ENCODE data around the gene NBDY.

The NBDY gene

DNA sequence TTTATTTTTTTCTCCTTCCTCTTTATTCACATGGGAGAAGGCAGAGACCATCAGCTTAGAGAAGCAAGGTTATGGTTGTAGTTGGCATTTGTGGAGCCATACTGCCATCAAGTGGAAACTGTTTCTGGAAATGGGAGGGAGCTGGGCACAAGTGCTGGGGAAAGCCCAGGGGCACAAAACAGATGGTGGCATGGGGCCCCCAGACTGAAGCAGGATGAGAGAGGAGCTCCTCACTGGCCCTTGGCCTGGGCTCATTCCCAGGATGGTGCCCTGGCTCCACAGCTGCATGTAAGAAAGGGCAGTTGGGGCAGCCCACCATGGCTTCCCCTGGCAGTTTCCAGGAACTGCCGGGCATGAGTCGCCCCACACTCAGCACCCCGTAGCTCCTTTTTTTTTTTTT lies 59.2 kb downstream of the NBDY start:
- Mint-ChIP-seq H3K27me3 (no peaks in the 10 kb centered on the region), H3K4me1 (ENCODE audit: low read depth) (peaks cover 21% of the 10 kb centered on the region), H3K9me3 (ENCODE audit: low read depth) (no peaks in the 10 kb centered on the region), H3K27ac (no peak overlapping the region), H3K36me3 (peaks cover 3% of the 10 kb centered on the region), H3K4me3 (no peak overlapping the region)

GRCh38 chrX:56788717-56789122 lies 59.7 kb downstream of the NBDY start:
- H3K27ac Mint-ChIP-seq: no peak overlapping the region
- H3K4me1 Mint-ChIP-seq (ENCODE audit: low read depth): peaks cover 21% of the 10 kb centered on the region
- H3K4me3 Mint-ChIP-seq: no peak overlapping the region
- H3K27me3 Mint-ChIP-seq: no peaks in the 10 kb centered on the region
- H3K9me3 Mint-ChIP-seq (ENCODE audit: low read depth): no peaks in the 10 kb centered on the region
- H3K36me3 Mint-ChIP-seq: peaks cover 3% of the 10 kb centered on the region

DNA sequence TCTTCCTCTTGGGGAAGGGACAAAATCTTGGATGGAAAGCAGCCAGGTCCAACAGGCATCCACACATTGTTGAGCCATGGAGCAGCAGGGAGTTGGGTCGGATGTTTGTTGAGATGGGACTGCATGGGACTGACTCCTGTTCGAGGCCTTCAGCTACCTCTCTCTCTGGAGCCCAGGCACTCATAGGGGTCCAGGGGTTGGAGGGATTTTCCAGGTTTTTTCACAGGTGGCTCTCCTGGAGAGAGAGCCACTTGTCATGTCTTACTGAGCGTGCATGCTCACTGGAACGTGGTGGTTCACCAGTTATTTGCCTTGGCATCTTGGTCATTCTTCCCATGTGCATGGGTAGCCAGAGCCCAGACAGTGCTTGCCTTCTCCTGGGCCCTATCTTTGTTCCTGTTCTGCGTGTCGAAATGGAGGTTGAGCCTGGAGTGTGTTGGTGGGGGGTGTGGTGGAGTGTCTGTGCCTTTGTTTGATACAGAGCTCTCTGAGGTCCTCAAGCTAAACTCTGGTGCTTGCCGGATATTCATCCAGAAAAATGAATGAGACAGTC lies 60.6 kb downstream of the NBDY start:
- Mint-ChIP-seq H3K27ac (no peak overlapping the region), H3K27me3 (no peaks in the 10 kb centered on the region), H3K4me3 (no peak overlapping the region), H3K36me3 (peaks cover 3% of the 10 kb centered on the region), H3K4me1 (ENCODE audit: low read depth) (peaks cover 23% of the 10 kb centered on the region), H3K9me3 (ENCODE audit: low read depth) (no peaks in the 10 kb centered on the region)

DNA sequence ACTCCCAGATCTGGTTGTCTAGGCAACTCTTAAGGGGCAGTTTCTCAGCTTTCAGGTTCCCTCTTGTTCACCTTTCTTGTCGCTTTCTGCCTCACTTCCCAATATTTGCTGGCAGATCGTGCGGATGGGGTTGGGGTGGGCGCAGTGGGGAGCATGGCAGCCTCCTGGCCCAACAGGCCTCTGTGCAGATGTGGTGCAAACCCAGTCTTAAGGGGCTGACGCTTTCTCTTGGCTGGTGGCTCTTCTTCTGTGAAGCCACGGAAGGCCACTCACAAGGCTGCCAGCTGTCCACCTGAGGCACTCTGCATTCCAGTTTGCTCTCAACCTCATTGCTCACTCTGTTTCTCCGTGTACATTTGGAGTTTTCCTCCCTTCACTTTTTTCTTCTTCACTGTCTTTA lies 61.7 kb downstream of the NBDY start:
- Mint-ChIP-seq H3K27ac (no peak overlapping the region), H3K9me3 (ENCODE audit: low read depth) (no peaks in the 10 kb centered on the region), H3K27me3 (no peaks in the 10 kb centered on the region), H3K4me3 (no peak overlapping the region), H3K36me3 (peaks cover 3% of the 10 kb centered on the region), H3K4me1 (ENCODE audit: low read depth) (peaks cover 22% of the 10 kb centered on the region)

- no peaks in the 10 kb centered on the region for H3K27me3 Mint-ChIP-seq
- H3K9me3 Mint-ChIP-seq (ENCODE audit: low read depth): no peaks in the 10 kb centered on the region
- peak overlapping the region; percentile 22 for H3K27ac Mint-ChIP-seq
- peaks cover 28% of the 10 kb centered on the region for H3K4me1 Mint-ChIP-seq (ENCODE audit: low read depth)
- no peak overlapping the region for H3K4me3 Mint-ChIP-seq
- H3K36me3 Mint-ChIP-seq: peaks cover 3% of the 10 kb centered on the region
Observed at GRCh38 chrX:56791456-56791855, 62.4 kb downstream of the NBDY start.

DNA sequence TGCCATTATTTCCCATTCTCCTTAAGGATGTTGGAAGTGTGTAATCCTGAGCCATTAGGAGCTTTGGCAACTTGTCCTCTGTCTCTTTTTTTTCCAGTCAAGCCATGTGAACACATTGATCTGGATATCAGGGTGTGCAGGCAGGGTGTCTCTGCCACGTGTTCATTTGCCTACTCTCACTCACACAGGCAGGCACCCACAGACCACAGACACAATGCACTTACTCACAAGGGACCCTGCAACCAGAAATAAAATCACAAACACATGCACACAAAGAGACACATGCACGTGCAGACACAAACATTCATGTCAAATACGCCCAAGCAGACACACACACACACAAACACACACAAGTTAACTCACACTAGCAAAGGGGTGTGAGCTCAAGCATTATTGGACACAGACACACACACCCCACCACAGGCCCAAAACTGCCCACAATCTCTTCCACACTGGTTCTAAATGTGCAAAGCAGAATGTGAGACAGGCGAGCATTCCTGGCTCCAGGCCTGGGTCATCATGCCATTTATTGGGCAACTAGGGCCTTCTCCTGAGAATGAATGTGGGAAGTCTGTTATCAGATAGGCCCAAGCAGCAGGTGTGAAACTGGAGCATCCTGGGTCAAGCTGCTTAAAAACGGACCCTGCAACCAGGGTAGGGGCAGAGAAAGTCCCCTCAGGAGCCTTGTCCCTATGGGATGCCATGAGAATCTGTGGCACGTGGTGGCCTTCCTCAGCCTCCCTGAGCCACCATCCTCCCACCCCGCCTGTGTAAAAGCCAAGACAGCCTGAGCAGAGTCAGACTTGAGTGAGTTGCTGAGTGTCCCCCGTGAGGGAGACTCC lies 63.4 kb downstream of the NBDY start:
- Mint-ChIP-seq H3K4me3 (no peak overlapping the region), H3K9me3 (ENCODE audit: low read depth) (no peaks in the 10 kb centered on the region), H3K27ac (peak overlapping the region; percentile 43), H3K27me3 (no peaks in the 10 kb centered on the region), H3K36me3 (no peaks in the 10 kb centered on the region), H3K4me1 (ENCODE audit: low read depth) (peaks cover 32% of the 10 kb centered on the region)

GRCh38 chrX:56793112-56793430 lies 64.0 kb downstream of the NBDY start:
- H3K4me3 Mint-ChIP-seq: no peak overlapping the region
- H3K27me3 Mint-ChIP-seq: no peaks in the 10 kb centered on the region
- H3K27ac Mint-ChIP-seq: peak overlapping the region; percentile 73
- peaks cover 37% of the 10 kb centered on the region for H3K4me1 Mint-ChIP-seq (ENCODE audit: low read depth)
- no peaks in the 10 kb centered on the region for H3K9me3 Mint-ChIP-seq (ENCODE audit: low read depth)
- H3K36me3 Mint-ChIP-seq: no peaks in the 10 kb centered on the region

GRCh38 chrX:56793521-56794320 lies 64.7 kb downstream of the NBDY start:
- Mint-ChIP-seq H3K36me3 (no peaks in the 10 kb centered on the region), H3K9me3 (ENCODE audit: low read depth) (no peaks in the 10 kb centered on the region), H3K27ac (peak overlapping the region; percentile 73), H3K4me3 (no peak overlapping the region), H3K4me1 (ENCODE audit: low read depth) (peaks cover 41% of the 10 kb centered on the region), H3K27me3 (no peaks in the 10 kb centered on the region)

DNA sequence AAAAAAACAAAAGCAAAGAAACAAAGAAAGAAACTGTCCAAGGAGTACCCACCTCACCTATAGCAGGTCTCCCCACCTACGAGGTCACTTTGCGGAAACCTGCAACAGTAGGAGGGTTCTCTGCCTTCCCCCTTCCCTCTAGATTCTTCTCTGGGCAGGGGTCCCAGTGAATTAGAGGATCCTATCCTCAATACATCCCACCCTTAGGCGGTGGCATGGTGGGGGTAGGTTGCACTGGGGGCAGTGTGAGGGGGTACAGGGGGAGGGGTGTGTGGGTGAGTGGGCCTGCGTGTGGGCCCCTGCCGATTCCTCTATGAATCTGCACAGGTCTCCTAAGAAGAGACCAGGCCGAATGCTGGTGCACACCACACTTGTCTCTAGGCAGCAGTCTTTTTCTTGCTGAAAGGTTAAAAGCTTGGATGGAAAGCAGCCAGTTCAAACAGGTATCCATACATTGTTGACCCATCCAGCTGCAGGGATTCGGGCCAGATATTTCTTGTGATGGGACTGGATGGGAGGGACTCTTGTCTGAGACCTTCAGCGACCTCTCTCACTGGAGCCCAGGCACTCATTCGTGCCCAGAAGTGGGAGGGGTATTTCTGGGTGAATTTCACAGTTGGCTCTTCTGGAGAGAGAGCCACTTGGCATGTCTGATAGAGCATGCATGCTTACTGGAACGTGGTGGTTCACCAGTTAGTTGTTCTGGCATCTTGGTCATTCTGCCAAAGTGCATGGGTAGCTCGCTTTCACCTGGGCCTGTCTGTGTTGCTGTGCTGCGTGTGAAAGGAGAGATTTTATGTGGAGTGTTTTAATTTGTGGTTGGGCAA lies 65.6 kb downstream of the NBDY start:
- Mint-ChIP-seq H3K4me3 (no peak overlapping the region), H3K4me1 (ENCODE audit: low read depth) (peaks cover 47% of the 10 kb centered on the region), H3K36me3 (no peaks in the 10 kb centered on the region), H3K27me3 (no peaks in the 10 kb centered on the region), H3K9me3 (ENCODE audit: low read depth) (no peaks in the 10 kb centered on the region), H3K27ac (no peak overlapping the region)

DNA sequence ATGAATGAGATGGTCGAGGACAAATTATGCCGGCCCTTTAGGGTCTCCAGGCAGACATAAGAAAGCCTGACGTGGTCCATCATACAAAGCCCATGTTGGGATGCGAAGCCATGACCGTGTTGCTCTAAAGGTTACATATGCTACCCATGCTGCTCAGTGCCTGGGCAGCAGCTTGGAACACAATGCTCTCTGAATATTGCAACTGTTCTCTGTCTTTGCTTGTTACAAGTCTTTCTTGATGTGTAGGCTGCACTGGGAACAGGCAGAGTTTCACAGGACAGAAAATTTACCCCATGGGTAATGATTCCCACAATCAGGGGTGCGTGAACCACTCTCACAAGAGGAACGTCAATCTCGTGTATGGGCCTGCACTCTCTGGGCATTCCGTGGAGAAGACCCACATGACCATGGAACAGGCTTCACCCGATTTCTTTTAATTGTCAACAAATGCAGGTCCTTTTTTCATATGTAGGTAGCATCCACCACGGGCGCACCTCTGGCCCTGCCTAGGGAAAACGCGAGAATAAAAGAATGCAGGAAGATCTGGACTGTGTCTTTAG lies 66.3 kb downstream of the NBDY start:
- Mint-ChIP-seq H3K9me3 (ENCODE audit: low read depth) (no peaks in the 10 kb centered on the region), H3K4me1 (ENCODE audit: low read depth) (peaks cover 52% of the 10 kb centered on the region), H3K36me3 (no peaks in the 10 kb centered on the region), H3K27ac (peak overlapping the region; percentile 54), H3K27me3 (no peaks in the 10 kb centered on the region), H3K4me3 (no peak overlapping the region)

DNA sequence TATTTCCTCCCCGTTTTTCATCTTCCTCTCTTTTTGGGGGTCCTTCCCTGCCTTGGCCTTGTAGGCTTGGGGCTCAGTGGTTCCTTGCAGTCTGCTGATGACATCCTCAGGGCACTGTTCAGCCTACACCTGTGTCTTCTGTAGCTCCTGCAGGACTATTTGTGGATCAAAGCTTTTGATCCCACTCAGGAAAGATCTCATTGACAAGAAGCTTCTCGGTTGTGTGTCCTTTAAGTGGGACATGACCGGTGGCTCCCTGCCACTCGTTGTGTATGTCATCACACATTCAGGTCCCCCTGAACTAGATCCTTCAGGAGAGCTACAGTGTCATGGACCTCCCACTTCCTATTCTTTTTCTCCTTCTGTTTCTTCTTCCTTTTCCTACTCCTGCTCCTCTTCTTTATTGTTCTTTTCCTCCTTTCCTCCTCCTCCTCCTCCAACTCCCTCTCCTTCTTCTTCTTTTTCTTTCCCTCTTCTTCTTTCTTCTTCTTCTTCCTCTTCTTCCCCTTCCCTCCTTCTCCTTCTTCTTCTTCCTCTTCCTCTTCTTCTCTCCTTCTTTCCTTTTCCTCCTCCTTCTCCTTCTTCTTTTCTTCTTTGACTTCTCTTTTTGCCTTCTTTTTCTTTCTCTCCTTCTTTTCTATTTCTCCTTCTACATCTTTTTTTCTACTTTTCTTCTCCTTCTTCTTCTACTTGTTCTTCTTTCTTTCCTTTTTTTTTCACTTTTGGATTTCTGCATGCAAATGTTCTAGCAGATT lies 67.8 kb downstream of the NBDY start:
- peaks cover 61% of the 10 kb centered on the region for H3K4me1 Mint-ChIP-seq (ENCODE audit: low read depth)
- H3K36me3 Mint-ChIP-seq: no peaks in the 10 kb centered on the region
- H3K27me3 Mint-ChIP-seq: no peaks in the 10 kb centered on the region
- H3K27ac Mint-ChIP-seq: peak overlapping the region; percentile 86
- no peaks in the 10 kb centered on the region for H3K9me3 Mint-ChIP-seq (ENCODE audit: low read depth)
- no peak overlapping the region for H3K4me3 Mint-ChIP-seq

- peaks cover 54% of the 10 kb centered on the region for H3K4me1 Mint-ChIP-seq (ENCODE audit: low read depth)
Observed at GRCh38 chrX:56797574-56798338, 68.7 kb downstream of the NBDY start.

DNA sequence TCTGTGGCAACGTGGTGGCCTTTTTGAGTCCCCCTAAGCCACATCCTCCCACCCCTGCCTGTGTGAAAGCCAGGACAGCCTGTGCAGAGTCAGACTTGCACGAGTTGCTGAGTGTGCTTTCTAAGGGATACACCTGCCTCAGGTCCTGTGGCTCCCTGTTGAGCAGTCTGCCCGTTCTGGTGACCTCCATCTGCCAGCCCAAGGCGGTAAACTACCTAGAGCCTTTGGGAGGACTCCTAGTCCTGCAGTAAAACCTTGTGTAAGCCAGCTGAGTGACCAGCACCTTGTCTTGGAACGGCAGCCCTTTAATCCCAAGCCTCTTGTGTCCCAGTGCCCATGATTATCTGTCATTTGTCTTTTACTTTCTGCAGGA lies 69.3 kb downstream of the NBDY start:
- Mint-ChIP-seq H3K27ac (no peak overlapping the region), H3K4me1 (ENCODE audit: low read depth) (peaks cover 54% of the 10 kb centered on the region), H3K36me3 (no peaks in the 10 kb centered on the region), H3K9me3 (ENCODE audit: low read depth) (no peaks in the 10 kb centered on the region), H3K27me3 (no peaks in the 10 kb centered on the region), H3K4me3 (no peak overlapping the region)

More at GRCh38 chrX:56797574-56798338, 68.7 kb downstream of the NBDY start:
- Mint-ChIP-seq H3K27me3 (no peaks in the 10 kb centered on the region), H3K27ac (peak overlapping the region; percentile 86), H3K9me3 (ENCODE audit: low read depth) (no peaks in the 10 kb centered on the region), H3K36me3 (no peaks in the 10 kb centered on the region), H3K4me3 (peak overlapping the region; percentile 14)
